ENCODE measurements around the gene EPS8.

The EPS8 gene

DNA sequence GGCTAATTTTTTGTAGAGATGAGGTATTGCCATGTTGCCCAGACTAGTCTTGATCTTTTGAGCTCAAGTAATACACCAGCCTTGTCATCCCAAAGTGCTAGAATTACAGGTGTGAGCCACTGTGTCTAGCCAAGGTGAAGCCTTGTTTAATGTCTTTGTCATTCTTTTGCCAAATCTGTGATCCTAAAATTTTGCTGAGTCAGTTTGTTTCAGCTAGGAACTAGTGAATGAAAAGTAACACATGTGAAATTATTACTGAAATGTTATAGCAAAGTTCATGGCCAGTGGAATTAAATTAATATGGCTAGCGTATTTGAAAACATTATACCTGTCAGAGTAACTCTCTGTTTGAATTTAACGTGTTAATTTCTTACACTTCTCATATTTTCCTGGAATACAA lies 26.5 kb upstream of the EPS8 start:
- TF ChIP-seq, protein P1, sequence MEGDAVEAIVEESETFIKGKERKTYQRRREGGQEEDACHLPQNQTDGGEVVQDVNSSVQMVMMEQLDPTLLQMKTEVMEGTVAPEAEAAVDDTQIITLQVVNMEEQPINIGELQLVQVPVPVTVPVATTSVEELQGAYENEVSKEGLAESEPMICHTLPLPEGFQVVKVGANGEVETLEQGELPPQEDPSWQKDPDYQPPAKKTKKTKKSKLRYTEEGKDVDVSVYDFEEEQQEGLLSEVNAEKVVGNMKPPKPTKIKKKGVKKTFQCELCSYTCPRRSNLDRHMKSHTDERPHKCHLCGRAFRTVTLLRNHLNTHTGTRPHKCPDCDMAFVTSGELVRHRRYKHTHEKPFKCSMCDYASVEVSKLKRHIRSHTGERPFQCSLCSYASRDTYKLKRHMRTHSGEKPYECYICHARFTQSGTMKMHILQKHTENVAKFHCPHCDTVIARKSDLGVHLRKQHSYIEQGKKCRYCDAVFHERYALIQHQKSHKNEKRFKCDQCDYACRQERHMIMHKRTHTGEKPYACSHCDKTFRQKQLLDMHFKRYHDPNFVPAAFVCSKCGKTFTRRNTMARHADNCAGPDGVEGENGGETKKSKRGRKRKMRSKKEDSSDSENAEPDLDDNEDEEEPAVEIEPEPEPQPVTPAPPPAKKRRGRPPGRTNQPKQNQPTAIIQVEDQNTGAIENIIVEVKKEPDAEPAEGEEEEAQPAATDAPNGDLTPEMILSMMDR (IDR thresholded peaks at IDR 0.05; ENCODE audit: control extremely low read depth, extremely low read depth, low read depth, missing control alignments), result no peak
- CTCF ChIA-PET, result no interaction called here
- no peak for DNase-seq (ENCODE audit: extremely low spot score)
- POLR2A ChIA-PET, result no interaction called here

DNA sequence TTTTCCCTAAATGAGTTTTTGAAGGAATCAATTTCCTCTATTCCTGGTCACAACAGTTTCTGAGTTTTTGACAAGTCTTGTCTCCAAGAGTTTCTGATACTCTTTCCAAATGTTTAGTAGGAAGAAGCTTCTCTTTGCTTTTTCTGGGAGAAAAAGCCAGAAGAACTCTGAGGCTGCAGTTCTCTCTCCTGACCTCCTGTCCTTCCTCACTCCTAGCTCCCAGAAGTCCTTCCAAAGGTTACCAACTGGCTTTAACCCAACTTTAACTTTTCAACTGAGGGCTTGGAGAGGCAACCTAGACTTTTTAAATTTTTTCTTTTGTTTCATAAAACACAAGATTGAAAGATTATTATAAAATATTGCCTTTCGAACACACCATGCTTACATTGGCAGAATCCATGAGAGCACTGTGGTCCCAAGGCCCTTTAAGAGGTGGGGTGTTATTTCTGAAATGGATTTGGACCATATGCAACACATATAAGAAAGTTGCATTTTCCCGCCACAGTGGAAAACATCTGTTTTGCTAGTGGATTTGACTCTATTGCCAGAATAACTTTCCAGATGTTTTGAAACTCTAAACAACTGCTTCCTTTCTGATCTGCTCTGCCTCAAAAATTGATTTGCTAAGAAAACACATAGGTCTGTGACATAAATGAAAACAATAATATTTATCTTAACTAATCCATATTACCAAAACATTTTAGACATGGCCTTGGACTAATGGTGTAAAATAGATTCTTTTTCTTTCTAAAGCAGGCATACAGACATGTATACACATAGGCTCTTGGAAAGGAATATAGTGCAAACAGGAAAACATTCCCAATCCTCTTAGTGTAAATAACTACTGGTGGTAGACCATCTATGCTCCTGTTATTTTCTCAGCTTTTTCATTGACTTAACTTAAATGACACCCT lies 22.3 kb upstream of the EPS8 start:
- CTCF ChIA-PET, result no interaction called here

DNA sequence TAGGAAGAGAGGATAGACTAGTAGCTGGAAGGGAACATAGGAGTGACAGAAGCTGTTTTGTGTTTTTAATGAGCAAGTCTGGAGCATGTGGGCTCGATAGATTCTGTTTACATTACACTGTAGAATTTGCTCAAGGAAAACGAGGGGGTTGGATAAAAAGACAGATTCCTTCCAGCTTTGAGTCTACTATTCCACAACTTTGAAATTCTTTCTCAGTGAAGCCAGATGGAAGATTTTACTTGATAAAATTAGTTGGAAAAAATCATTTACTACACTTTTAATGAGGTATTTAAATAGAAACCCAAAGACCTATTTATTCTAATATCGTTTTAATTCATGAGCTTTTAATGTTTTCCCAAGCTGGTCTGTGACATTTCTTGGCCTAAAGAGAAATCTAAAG lies 19.5 kb upstream of the EPS8 start:
- TF ChIP-seq, protein P1 (IDR thresholded peaks at IDR 0.05; ENCODE audit: control extremely low read depth, extremely low read depth, low read depth, missing control alignments), result no peak
- DNase-seq (ENCODE audit: extremely low spot score), result no peak

More for the DNA sequence above, 22.3 kb upstream of the EPS8 start:
- DNase-seq (ENCODE audit: extremely low spot score), result no peak
- POLR2A ChIA-PET, result no interaction called here
- TF ChIP-seq, protein P1 (IDR thresholded peaks at IDR 0.05; ENCODE audit: control extremely low read depth, extremely low read depth, low read depth, missing control alignments), result no peak

DNA sequence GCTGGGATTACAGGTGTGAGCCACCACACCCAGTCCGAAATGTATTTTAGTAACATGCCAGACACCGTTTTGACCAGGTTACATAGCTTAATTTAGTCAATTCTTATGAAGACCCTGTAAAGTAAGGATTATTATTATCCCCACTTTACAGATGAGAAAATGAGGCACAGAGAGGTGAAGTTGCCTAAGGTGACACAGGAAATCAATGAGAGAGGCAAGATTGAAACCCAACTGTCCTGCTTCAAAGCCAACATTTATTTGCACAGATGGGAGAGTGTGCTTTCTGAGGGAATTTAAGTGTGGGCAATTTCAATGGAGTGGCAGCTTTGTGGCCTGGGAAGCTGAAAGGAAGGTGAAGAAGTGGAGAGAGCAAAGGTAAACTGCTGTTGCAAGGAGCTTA lies 19.1 kb upstream of the EPS8 start:
- ChIA-PET CTCF (interaction anchor here (0.9 to 1.3 kb wide), 2 partner anchors 10 to 27 kb away, joined by 3 to 7 read pairs; no protein-coding TSS in a partner anchor), POLR2A (no interaction called here)
- TF ChIP-seq, protein P1 (IDR thresholded peaks at IDR 0.05; ENCODE audit: control extremely low read depth, extremely low read depth, low read depth, missing control alignments), result no peak
- DNase-seq (ENCODE audit: extremely low spot score), result no peak

More for the DNA sequence above, 19.5 kb upstream of the EPS8 start:
- POLR2A ChIA-PET, result no interaction called here
- CTCF ChIA-PET, result interaction anchor here (0.9 to 1.3 kb wide), 2 partner anchors 11 to 27 kb away, joined by 3 to 7 read pairs; no protein-coding TSS in a partner anchor

DNA sequence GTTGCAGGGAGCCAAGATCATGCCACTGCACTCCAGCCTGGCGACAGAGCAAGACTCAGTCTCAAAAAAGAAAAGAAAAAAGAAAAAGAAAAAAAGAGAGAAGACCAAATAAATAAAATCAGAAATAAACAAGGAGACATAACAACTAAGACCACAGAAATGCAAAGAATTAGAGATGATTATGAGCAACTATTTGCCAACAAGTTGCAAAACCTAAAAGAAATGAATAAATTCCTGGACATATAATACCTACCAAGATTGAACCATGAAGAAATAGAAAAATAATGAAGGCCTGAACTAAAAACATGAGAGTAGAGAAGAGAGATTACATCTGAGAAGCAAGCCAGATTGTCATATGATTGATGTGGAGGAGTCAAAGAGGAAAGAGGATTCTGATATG lies 17.6 kb upstream of the EPS8 start:
- TF ChIP-seq, protein P1 (IDR thresholded peaks at IDR 0.05; ENCODE audit: control extremely low read depth, extremely low read depth, low read depth, missing control alignments), result no peak
- CTCF ChIA-PET, result no interaction called here
- POLR2A ChIA-PET, result no interaction called here
- no peak for DNase-seq (ENCODE audit: extremely low spot score)

DNA sequence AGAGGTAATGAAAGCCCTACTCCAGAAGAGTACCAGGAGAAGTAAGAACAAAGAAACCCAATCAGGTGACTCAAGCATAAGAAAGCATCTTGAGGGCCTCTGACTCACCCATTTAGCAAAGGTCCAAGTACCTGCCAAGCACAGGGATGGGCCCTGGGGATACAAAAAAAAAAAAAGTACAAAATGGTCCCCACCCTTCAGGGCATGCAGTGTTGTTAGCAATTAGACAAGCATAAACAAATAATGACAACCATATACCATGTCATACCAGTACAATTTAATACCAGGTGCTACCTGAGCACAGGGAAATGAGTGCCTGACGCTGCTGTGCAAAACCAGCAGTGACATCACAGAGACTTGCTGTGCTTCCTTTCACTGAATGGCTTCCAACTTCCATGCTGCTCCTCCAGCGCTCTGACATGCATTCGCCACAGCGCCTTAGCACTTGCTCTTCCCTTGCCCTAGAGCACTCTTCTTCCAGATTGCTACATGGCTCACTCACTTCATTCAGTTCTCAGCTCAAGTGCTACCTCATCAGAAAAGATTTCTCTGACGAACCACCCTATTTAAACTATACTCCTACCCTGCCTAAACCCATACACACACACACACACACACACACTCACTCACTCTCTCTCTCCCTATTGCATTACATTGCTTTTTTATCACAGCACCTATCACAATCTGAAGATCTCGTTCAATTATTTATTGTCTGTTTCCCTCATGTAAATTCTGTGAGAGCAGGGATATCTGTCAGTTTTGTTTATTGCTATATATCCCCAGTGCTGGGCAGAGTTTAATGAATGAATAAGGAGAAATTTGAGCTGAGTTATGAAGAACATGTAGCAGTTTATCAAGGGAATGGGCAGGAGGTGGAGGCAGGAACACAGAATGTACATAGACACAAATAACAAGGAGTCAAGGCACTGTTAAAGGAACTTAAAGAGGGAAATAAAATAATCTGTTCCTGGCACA lies 12.9 kb upstream of the EPS8 start:
- TF ChIP-seq, protein P1 (IDR thresholded peaks at IDR 0.05; ENCODE audit: control extremely low read depth, extremely low read depth, low read depth, missing control alignments), result no peak
- POLR2A ChIA-PET, result no interaction called here
- CTCF ChIA-PET, result no interaction called here
- no peak for DNase-seq (ENCODE audit: extremely low spot score)
